Transverse colon (tissue), 3 donors: Measurements from ENCODE around the gene C10orf53.

ENCODE experiments used
- EP300 ChIP-seq: sonication (generic); formaldehyde crosslinking; IDR thresholded peaks from one replicate; pipeline ENCODE4 v1.6.1; 2017; ENCODE audit warnings: antibody characterized with exemption, low read depth
- POLR2A ChIP-seq: fragments of 450-650 bp; IDR thresholded peaks from one replicate; pipeline ENCODE4 v1.6.1; 2016; ENCODE audit warnings: antibody characterized with exemption, mild to moderate bottlenecking, moderate library complexity
- POLR2AphosphoS5 ChIP-seq, 3 donors: sonication (generic); formaldehyde crosslinking; IDR thresholded peaks; one replicate each; pipeline ENCODE4 v1.6.1; 2016; ENCODE audit warnings: antibody characterized with exemption in 3 of 3

DNA sequence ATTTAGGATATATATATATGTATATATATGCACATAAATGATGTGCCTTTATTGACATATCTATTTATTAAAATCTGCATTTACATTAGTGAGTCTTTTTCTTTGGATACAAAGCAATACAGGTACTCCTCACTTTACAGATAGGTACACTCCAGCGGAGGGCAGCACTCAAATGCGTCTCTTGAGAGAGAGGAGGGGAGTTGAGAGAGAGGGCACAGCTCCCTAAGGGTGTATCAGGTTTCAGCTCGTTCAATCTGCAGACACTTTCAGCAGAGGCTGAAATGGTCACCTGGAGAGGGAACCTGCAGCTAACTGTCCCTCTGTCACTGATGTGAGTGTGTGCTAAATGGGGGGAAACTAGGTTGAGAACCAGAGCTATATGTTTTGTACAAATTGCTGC lies 21.5 kb downstream of the C10orf53 start:
- TF ChIP-seq POLR2AphosphoS5 (IDR thresholded peaks at IDR 0.05): no peak
- TF ChIP-seq POLR2A: no peak
- no peak for TF ChIP-seq EP300
